Endothelial cell of umbilical vein (primary cell): ENCODE measurements around the gene MRPL32. TPM values are rescaled to one million over a fixed set of nuclear protein-coding genes. Genes with fewer than 3 reads are reported as not detected.

Experiments
- BruUV-seq: library from RNA; stranded (reverse); fragments of 400-500 nt; replicated peaks from 2 replicates; lab custom pipeline; 2021; lab: Mats Ljungman, UMichigan
- CTCF ChIA-PET: fragments of 300-600, 350-600 bp; sonication (Branson Sonifier 250); formaldehyde crosslinking; loops from one replicate; lab custom pipeline; 2021; ENCODE audit warnings: antibody characterized with exemption, inconsistent platforms; lab: Charles Lee
- POLR2A ChIA-PET: fragments of 300-600, 350-600 bp; sonication (Branson Sonifier 250); formaldehyde crosslinking; loops from one replicate; lab custom pipeline; 2021; ENCODE audit warnings: antibody characterized with exemption, inconsistent platforms; lab: Charles Lee
- DNase-seq: peaks from one replicate; pipeline ENCODE4 v3.0.0-alpha.2; 2011; ENCODE audit warnings: low read depth, low spot score
- FAIRE-seq: peaks from 2 replicates; lab custom pipeline; 2011; peaks lifted over from hg19 to GRCh38; lab: Jason Lieb, UNC
- H2AFZ ChIP-seq: 2 replicates; pipeline ENCODE4 v1.6.0; 2012; ENCODE audit warnings: low read depth, low read length, control low read depth, inconsistent platforms
- H3K27ac ChIP-seq: 2 replicates; pipeline ENCODE4 v1.5.1; 2011; ENCODE audit warnings: low read depth, mild to moderate bottlenecking, control low read depth, low read length, moderate library complexity; ENCODE audit not compliant: insufficient read depth
- H3K27me3 ChIP-seq, 2 experiments: 2 replicates each; pipeline versions ENCODE4 v1.6.0 to v1.6.1; 2011; ENCODE audit warnings: low read length in 2 of 2, mixed read lengths in 1 of 2; ENCODE audit not compliant: control insufficient read depth in 2 of 2, insufficient read depth in 2 of 2
- H3K36me3 ChIP-seq, 2 experiments: 2 replicates in 1 of 2; 3 replicates in 1 of 2; pipeline ENCODE4 v1.5.1; 2011; ENCODE audit warnings: low read length in 2 of 2, mild to moderate bottlenecking in 1 of 2, moderate library complexity in 1 of 2; ENCODE audit not compliant: control insufficient read depth in 2 of 2, insufficient read depth in 2 of 2; ENCODE audit errors: extremely low read depth in 1 of 2
- H3K4me1 ChIP-seq: 3 replicates; pipeline ENCODE4 v1.5.1; 2011; ENCODE audit warnings: mild to moderate bottlenecking, low read length; ENCODE audit not compliant: control insufficient read depth, insufficient read depth; ENCODE audit errors: extremely low read depth
- H3K4me2 ChIP-seq: 2 replicates; pipeline ENCODE4 v1.6.1; 2011; ENCODE audit warnings: low read length, control low read depth, mixed read lengths; ENCODE audit not compliant: insufficient read depth
- H3K4me3 ChIP-seq, 3 experiments: fragments of 200-600 bp in 1 of 3; sonication (generic), shearing (Covaris generic) in 1 of 3; replicated peaks in 1 of 3; 2 replicates each; pipeline ENCODE4 v1.5.1; 2011 to 2016; ENCODE audit warnings: control low read depth in 3 of 3, low read length in 3 of 3, mild to moderate bottlenecking in 2 of 3, inconsistent platforms in 1 of 3, low read depth in 1 of 3, moderate library complexity in 1 of 3; ENCODE audit not compliant: insufficient read depth in 1 of 3
- H3K79me2 ChIP-seq: 2 replicates; pipeline ENCODE4 v1.6.0; 2012; ENCODE audit warnings: low read length, inconsistent platforms; ENCODE audit not compliant: control insufficient read depth, insufficient read depth
- H3K9ac ChIP-seq: replicated peaks from 2 replicates; pipeline ENCODE3; 2011; ENCODE audit warnings: low read length, control low read depth; ENCODE audit not compliant: insufficient read depth; ENCODE audit errors: extremely low read depth
- H3K9me1 ChIP-seq: replicated peaks from 3 replicates; pipeline ENCODE4 v1.6.0; 2011; ENCODE audit warnings: mild to moderate bottlenecking, low read length; ENCODE audit not compliant: control insufficient read depth, insufficient read depth; ENCODE audit errors: extremely low read depth
- H3K9me3 ChIP-seq: replicated peaks from 2 replicates; pipeline ENCODE4 v1.5.1; 2012; ENCODE audit warnings: low read length, inconsistent platforms; ENCODE audit not compliant: control insufficient read depth, insufficient read depth
- H4K20me1 ChIP-seq: replicated peaks from 2 replicates; pipeline ENCODE3; 2011; ENCODE audit warnings: mild to moderate bottlenecking, low read length; ENCODE audit not compliant: control insufficient read depth, insufficient read depth; ENCODE audit errors: extremely low read depth
- CTCF ChIP-seq, 2 donors: IDR thresholded peaks; 1 replicate in 1 of 2; 2 replicates in 1 of 2; pipeline ENCODE4 v1.5.1; 2011; ENCODE audit warnings: low read length in 2 of 2, mild to moderate bottlenecking in 2 of 2, moderate library complexity in 2 of 2, control low read depth in 1 of 2, inconsistent platforms in 1 of 2, low read depth in 1 of 2; ENCODE audit not compliant: insufficient read depth in 1 of 2; ENCODE audit errors: extremely low read depth in 1 of 2
- EZH2 ChIP-seq: IDR thresholded peaks from 2 replicates; pipeline ENCODE4 v1.6.1; 2012; ENCODE audit warnings: borderline replicate concordance, low read depth, mild to moderate bottlenecking, moderate library complexity, low read length, inconsistent platforms; ENCODE audit not compliant: severe bottlenecking
- FOS ChIP-seq: IDR thresholded peaks from 2 replicates; pipeline ENCODE4 v1.6.1; 2011; ENCODE audit warnings: mild to moderate bottlenecking, low read length, moderate library complexity, borderline replicate concordance; ENCODE audit not compliant: insufficient read depth
- GATA2 ChIP-seq: IDR thresholded peaks from 2 replicates; pipeline ENCODE4 v1.7.0; 2011; ENCODE audit warnings: low read depth, mild to moderate bottlenecking, moderate library complexity, mixed read lengths, low read length; ENCODE audit not compliant: insufficient read length, insufficient read depth
- JUN ChIP-seq: IDR thresholded peaks from 2 replicates; pipeline ENCODE4 v1.6.1; 2011; ENCODE audit warnings: borderline replicate concordance, low read depth; ENCODE audit not compliant: insufficient read length, insufficient read depth
- MAX ChIP-seq: IDR thresholded peaks from 2 replicates; pipeline ENCODE4 v1.6.1; 2011; ENCODE audit not compliant: insufficient read depth, insufficient read length
- MYC ChIP-seq: IDR thresholded peaks from one replicate; pipeline ENCODE4 v1.6.1; 2011; ENCODE audit warnings: mild to moderate bottlenecking, low read depth, low read length
- POLR2A ChIP-seq: IDR thresholded peaks from 2 replicates; pipeline ENCODE4 v1.6.1; 2012; ENCODE audit warnings: low read depth, mild to moderate bottlenecking, control low read depth, low read length
- POLR2AphosphoS5 ChIP-seq: IDR thresholded peaks from 2 replicates; pipeline ENCODE4 v1.6.1; 2012; ENCODE audit warnings: low read depth, mild to moderate bottlenecking, control low read depth, low read length, moderate library complexity; ENCODE audit not compliant: insufficient read depth
- dilution Hi-C: fragments of 300-500 bp; cut with MboI; formaldehyde crosslinking; loops from one replicate; pipeline ENCODE4 v1.15.0; 2019; ENCODE audit warnings: low sequenced_read_pairs; ENCODE audit not compliant: extremely low pct_ligation_motif_present
- intact Hi-C: fragments of 100-400 bp; cut with micrococcal nuclease; formaldehyde crosslinking; loops from one replicate; pipeline ENCODE4 v1.10.0; 2022
- polyA plus RNA-seq, 4 experiments: library from polyadenylated mRNA; depleted of rRNA in 3 of 4; stranded (reverse) in 3 of 4; unstranded in 1 of 4; fragments of >200 nt; gene quantifications; 2 replicates each; pipeline versions ENCODE4 v1.2.1 to v1.2.3, GENCODE V29; 2011 to 2012; ENCODE audit warnings: missing spikeins in 1 of 4
- total RNA-seq: library from RNA; stranded (reverse); gene quantifications from 2 replicates; pipeline ENCODE4 v1.2.3, GENCODE V29; 2021

Gene MRPL32
- total and polyA plus RNA-seq, 2 donors (not counting 3 experiments of a cell fraction or from before 2014, with no cell fraction given): 39.9 to 62.2 TPM

GRCh38 chr7:42910306-42910705, 21.9 kb upstream of the MRPL32 start:
- no peaks in the 10 kb centered on the region for H3K79me2 ChIP-seq
- H3K27me3 ChIP-seq: no peaks in the 10 kb centered on the region
- no peaks in the 10 kb centered on the region for H3K9me1 ChIP-seq
- H3K27ac ChIP-seq: no peak overlapping the region
- FAIRE-seq (no peak), DNase-seq (no peak)
- H3K4me2 ChIP-seq: no peak overlapping the region
- H3K4me3 ChIP-seq: no peak overlapping the region
- intact Hi-C loops (loop anchor here (2.0 kb wide), 1 partner anchor 674 kb away; the partner anchor contains the start of gene GLI3), dilution Hi-C loops (no loop called here)
- no peaks in the 10 kb centered on the region for H3K36me3 ChIP-seq
- no peak overlapping the region for H2AFZ ChIP-seq
- no peaks in the 10 kb centered on the region for H4K20me1 ChIP-seq
- BruUV-seq: no TSS peak
- CTCF ChIA-PET: interaction anchor here (1.0 to 1.8 kb wide), 3 partner anchors 9 to 31 kb away, joined by 3 to 4 read pairs (median 3); partner anchors contain the start of genes MRPL32 and PSMA2
- TF ChIP-seq FOS (no peak), MAX (no peak), EZH2 (no peak), MYC (no peak), POLR2AphosphoS5 (no peak), POLR2A (no peak), CTCF (IDR thresholded peaks at IDR 0.05; ENCODE audit: extremely low read depth in 1 of 2, insufficient read depth in 1 of 2, low read depth in 1 of 2, low read length in 2 of 2) (no peak), GATA2 (no peak), JUN (no peak)
- POLR2A ChIA-PET: no interaction called here
- H3K4me1 ChIP-seq: peaks cover 30% of the 10 kb centered on the region
- no peak overlapping the region for H3K9ac ChIP-seq
- no peaks in the 10 kb centered on the region for H3K9me3 ChIP-seq
